HCEC 1CT (cell line): ENCODE results near the gene WDR5.

Source experiments
- DNase-seq: peaks from one replicate; pipeline ENCODE4 v3.0.0-alpha.2; 2017

Gene WDR5

GRCh38 chr9:134132208-134132870, 3.5 kb upstream of the WDR5 start:
- no peak for DNase-seq

GRCh38 chr9:134134949-134135342, 936 bp upstream of the WDR5 start:
- no peak for DNase-seq

GRCh38 chr9:134136118-134136995, 475 bp downstream of the WDR5 start:
- DNase-seq: no peak

GRCh38 chr9:134136996-134137299, 1.1 kb downstream of the WDR5 start:
- DNase-seq: no peak

GRCh38 chr9:134138292-134138691, 2.4 kb downstream of the WDR5 start:
- DNase-seq: no peak

- DNase-seq: no peak
These were observed 3.2 kb downstream of the WDR5 start for GRCh38 chr9:134139081-134139480.

- DNase-seq: no peak
These were observed 6.0 kb downstream of the WDR5 start for GRCh38 chr9:134141906-134142305.

- no peak for DNase-seq
These were observed 8.9 kb downstream of the WDR5 start for GRCh38 chr9:134144801-134145200.

GRCh38 chr9:134145262-134145661, 9.4 kb downstream of the WDR5 start:
- no peak for DNase-seq

- DNase-seq: no peak
These were observed 11.1 kb downstream of the WDR5 start for GRCh38 chr9:134146774-134147493.

GRCh38 chr9:134149380-134149779, 13.5 kb downstream of the WDR5 start:
- DNase-seq: no peak

GRCh38 chr9:134150557-134151214, 14.8 kb downstream of the WDR5 start:
- DNase-seq: no peak

GRCh38 chr9:134152022-134152448, 16.2 kb downstream of the WDR5 start:
- DNase-seq: no peak

GRCh38 chr9:134152488-134152887, 16.6 kb downstream of the WDR5 start:
- no peak for DNase-seq

GRCh38 chr9:134153450-134153849, 17.6 kb downstream of the WDR5 start:
- no peak for DNase-seq

GRCh38 chr9:134154262-134154701, 18.4 kb downstream of the WDR5 start:
- no peak for DNase-seq

GRCh38 chr9:134155812-134156377, 20.0 kb downstream of the WDR5 start:
- DNase-seq: no peak

GRCh38 chr9:134156564-134157377, 20.9 kb downstream of the WDR5 start:
- no peak for DNase-seq

- no peak for DNase-seq
These were observed 21.6 kb downstream of the WDR5 start for GRCh38 chr9:134157378-134157885.

- DNase-seq: no peak
These were observed 22.4 kb downstream of the WDR5 start for GRCh38 chr9:134158242-134158641.

- DNase-seq: no peak
These were observed 23.0 kb downstream of the WDR5 start for GRCh38 chr9:134158753-134159392.
